ENCODE results near the gene EID1. TPM values are rescaled to one million over a fixed set of nuclear protein-coding genes. Genes with fewer than 3 reads are reported as not detected.

Gene EID1
- total RNA-seq, 4 donors from 2014 or later: 250 to 391 (median 334) TPM

DNA sequence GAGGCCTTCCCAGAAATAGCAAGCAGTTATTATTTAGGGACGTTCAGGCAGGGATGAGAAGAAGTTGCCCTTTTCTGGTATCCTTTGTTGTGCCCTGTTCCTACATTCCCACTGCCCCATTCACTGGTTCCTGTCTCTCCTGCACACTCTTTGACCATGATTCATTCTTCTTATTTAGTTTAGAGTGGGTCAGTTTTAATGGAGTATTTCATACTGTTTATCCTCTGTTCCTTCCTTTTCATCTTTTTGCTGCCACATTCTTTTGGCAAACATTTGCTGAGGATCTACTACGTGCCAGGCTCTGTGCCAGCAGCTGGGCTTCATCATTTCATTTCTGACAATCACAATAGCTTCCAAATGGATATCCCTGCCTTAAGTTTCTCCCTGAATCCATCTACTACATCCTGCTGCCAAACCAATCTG is 11.8 kb upstream of the EID1 start:
- TF ChIP-seq POLR2AphosphoS5 (IDR thresholded peaks at IDR 0.05): no peak
- no peak for TF ChIP-seq EP300 (IDR thresholded peaks at IDR 0.05)
- TF ChIP-seq, protein P1, sequence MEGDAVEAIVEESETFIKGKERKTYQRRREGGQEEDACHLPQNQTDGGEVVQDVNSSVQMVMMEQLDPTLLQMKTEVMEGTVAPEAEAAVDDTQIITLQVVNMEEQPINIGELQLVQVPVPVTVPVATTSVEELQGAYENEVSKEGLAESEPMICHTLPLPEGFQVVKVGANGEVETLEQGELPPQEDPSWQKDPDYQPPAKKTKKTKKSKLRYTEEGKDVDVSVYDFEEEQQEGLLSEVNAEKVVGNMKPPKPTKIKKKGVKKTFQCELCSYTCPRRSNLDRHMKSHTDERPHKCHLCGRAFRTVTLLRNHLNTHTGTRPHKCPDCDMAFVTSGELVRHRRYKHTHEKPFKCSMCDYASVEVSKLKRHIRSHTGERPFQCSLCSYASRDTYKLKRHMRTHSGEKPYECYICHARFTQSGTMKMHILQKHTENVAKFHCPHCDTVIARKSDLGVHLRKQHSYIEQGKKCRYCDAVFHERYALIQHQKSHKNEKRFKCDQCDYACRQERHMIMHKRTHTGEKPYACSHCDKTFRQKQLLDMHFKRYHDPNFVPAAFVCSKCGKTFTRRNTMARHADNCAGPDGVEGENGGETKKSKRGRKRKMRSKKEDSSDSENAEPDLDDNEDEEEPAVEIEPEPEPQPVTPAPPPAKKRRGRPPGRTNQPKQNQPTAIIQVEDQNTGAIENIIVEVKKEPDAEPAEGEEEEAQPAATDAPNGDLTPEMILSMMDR (IDR thresholded peaks at IDR 0.05): no peak
- no peak for TF ChIP-seq POLR2A (IDR thresholded peaks at IDR 0.05; ENCODE audit: low read depth)
- 26% methylated on average over 2 of the region's 2 CpGs for WGBS
- Histone ChIP-seq H3K27ac (replicated peaks in 1 of 4) (peak overlapping the region in 3 of 4 donors; percentile 36 to 54 (median 45)), H3K4me1 (peaks cover 0 to 14% (median 13%) of the 10 kb centered on the region in 4 donors), H3K27me3 (peaks cover 0 to 2% (median 0%) of the 10 kb centered on the region in 4 donors), H3K9me3 (no peaks in the 10 kb centered on the region), H3K4me3 (no peak overlapping the region), H3K36me3 (no peaks in the 10 kb centered on the region)
- no peak for DNase-seq (ENCODE audit: extremely low spot score)
- intact Hi-C loops (cut with DNase I): no loop called here

DNA sequence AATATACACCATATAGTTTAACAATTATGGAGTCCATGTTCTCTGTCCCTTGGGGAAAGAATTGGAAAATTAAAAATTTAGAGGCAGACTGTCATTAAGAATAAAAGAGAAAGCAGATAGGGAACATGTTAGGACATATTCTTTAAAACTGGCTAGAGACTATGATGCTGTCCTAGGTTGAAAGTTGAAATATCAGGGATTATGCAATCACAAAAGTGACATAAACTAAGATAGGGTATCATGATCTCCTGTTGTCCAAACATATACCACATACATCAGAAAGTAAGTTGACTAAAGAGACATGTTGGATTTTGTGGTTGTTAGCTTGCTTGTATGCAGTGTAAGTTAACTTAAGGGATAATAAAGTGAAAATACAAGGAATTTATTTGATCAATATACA is 9.9 kb upstream of the EID1 start:
- H3K9me3 ChIP-seq: no peaks in the 10 kb centered on the region
- peak overlapping the region in 2 of 4 donors; percentile 7 to 36 for H3K27ac ChIP-seq (replicated peaks in 1 of 4)
- TF ChIP-seq POLR2AphosphoS5 (IDR thresholded peaks at IDR 0.05) (no peak), EP300 (IDR thresholded peaks at IDR 0.05) (no peak), POLR2A (IDR thresholded peaks at IDR 0.05; ENCODE audit: low read depth) (no peak)
- TF ChIP-seq, protein P1 (IDR thresholded peaks at IDR 0.05): no peak
- intact Hi-C loops (cut with DNase I): no loop called here
- no peaks in the 10 kb centered on the region for H3K36me3 ChIP-seq
- no peak overlapping the region for H3K4me3 ChIP-seq
- peaks cover 0 to 5% (median 0%) of the 10 kb centered on the region in 4 donors for H3K27me3 ChIP-seq
- no peak for DNase-seq (ENCODE audit: extremely low spot score)
- peaks cover 0 to 14% (median 13%) of the 10 kb centered on the region in 4 donors for H3K4me1 ChIP-seq

DNA sequence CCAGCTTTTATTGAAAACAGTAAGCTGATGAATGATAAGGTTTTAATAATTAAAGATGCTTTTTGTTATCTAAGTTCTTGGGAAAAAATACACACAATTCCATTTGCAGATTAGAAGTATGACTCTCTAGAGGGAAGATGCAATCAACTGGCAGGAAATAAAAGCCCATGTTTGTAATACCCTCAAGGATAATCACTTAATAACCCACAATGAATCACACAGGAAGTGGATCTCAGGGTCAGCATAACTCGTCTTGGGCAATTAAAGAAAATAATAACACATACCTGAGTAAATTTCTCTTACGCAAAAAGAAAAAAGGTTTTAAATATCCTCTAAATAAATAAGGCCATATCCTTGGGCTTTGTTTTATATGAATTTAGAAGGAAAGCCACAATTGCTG is 9.4 kb upstream of the EID1 start:
- intact Hi-C loops (cut with DNase I): no loop called here
- DNase-seq (ENCODE audit: extremely low spot score): no peak
- peaks cover 0 to 5% (median 0%) of the 10 kb centered on the region in 4 donors for H3K27me3 ChIP-seq
- TF ChIP-seq, protein P1 (IDR thresholded peaks at IDR 0.05): no peak
- no peak for TF ChIP-seq EP300 (IDR thresholded peaks at IDR 0.05)
- no peak for TF ChIP-seq POLR2AphosphoS5 (IDR thresholded peaks at IDR 0.05)
- no peak for TF ChIP-seq POLR2A (IDR thresholded peaks at IDR 0.05; ENCODE audit: low read depth)
- 54% methylated on average over 2 of the region's 2 CpGs for WGBS
- H3K36me3 ChIP-seq: no peaks in the 10 kb centered on the region
- peaks cover 0 to 14% (median 13%) of the 10 kb centered on the region in 4 donors for H3K4me1 ChIP-seq
- no peaks in the 10 kb centered on the region for H3K9me3 ChIP-seq
- H3K27ac ChIP-seq (replicated peaks in 1 of 4): peak overlapping the region in 3 of 4 donors; percentile 12 to 36 (median 35)
- no peak overlapping the region for H3K4me3 ChIP-seq

DNA sequence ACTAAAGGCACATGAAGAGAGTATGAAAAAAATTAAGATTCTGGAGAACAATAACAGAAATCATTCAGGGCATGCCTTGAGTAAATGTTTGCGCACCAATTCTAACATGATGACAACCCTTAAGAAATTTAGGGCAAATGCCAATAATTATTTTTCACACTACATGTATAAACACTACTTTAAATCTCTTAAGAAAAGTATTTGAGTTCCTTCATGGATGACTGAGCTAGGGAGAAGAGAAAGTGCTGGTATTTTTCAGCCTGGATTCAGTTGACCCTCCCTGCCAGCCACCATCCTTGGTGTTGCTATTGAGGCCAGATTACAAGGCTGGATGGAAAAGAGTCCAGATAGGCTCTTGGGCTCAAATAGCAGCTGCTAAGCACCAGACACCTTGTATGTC is 8.0 kb upstream of the EID1 start:
- H3K9me3 ChIP-seq: no peaks in the 10 kb centered on the region
- TF ChIP-seq, protein P1 (IDR thresholded peaks at IDR 0.05): no peak
- TF ChIP-seq EP300 (IDR thresholded peaks at IDR 0.05) (no peak), POLR2A (IDR thresholded peaks at IDR 0.05; ENCODE audit: low read depth) (no peak), POLR2AphosphoS5 (IDR thresholded peaks at IDR 0.05) (no peak)
- no peak for DNase-seq (ENCODE audit: extremely low spot score)
- intact Hi-C loops (cut with DNase I): no loop called here
- 97% methylated on average over 1 of the region's 1 CpG for WGBS
- H3K4me1 ChIP-seq: peaks cover 0 to 14% (median 13%) of the 10 kb centered on the region in 4 donors
- no peaks in the 10 kb centered on the region for H3K36me3 ChIP-seq
- no peak overlapping the region for H3K4me3 ChIP-seq
- no peak overlapping the region for H3K27ac ChIP-seq (replicated peaks in 1 of 4)
- H3K27me3 ChIP-seq: peaks cover 0 to 5% (median 0%) of the 10 kb centered on the region in 4 donors

DNA sequence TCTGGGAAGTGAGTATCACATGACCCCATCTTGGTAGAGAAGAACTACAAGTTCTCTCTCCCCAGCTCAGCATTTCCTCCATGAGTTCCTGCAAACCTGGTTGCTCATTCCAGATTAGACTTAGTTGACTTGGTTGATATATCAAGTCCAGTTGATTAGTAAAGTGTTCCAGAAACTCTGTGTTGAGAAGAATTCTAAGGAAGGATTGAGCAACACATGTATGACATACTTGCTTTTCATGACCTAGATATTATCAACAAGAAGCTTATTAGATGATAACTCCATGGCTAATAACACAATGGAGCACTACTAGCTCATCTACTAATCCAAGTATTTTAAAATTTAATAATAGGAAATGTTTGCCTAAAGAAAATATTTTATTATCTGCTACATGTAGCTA is 6.4 kb upstream of the EID1 start:
- H3K36me3 ChIP-seq: no peaks in the 10 kb centered on the region
- H3K9me3 ChIP-seq: no peaks in the 10 kb centered on the region
- intact Hi-C loops (cut with DNase I): no loop called here
- no peak overlapping the region for H3K27ac ChIP-seq (replicated peaks in 1 of 4)
- H3K4me1 ChIP-seq: peaks cover 0 to under 1% (median under 1%) of the 10 kb centered on the region in 4 donors
- no peak overlapping the region for H3K4me3 ChIP-seq
- TF ChIP-seq, protein P1 (IDR thresholded peaks at IDR 0.05): no peak
- TF ChIP-seq EP300 (IDR thresholded peaks at IDR 0.05) (no peak), POLR2A (IDR thresholded peaks at IDR 0.05; ENCODE audit: low read depth) (no peak), POLR2AphosphoS5 (IDR thresholded peaks at IDR 0.05) (no peak)
- no peak for DNase-seq (ENCODE audit: extremely low spot score)
- peaks cover 0 to 5% (median 0%) of the 10 kb centered on the region in 4 donors for H3K27me3 ChIP-seq

All from esophagus muscularis mucosa (tissue), 4 donors.